HCT116 (cell line): ENCODE results near the gene RASGRF2. TPM values are rescaled to one million over a fixed set of nuclear protein-coding genes. Genes with fewer than 3 reads are reported as not detected.

Experiments used
- ATAC-seq: fragments of 200-7000 bp; cut with Tn5 transposase; 2 replicates; pipeline ENCODE4 v1.9.1; 2020; ENCODE audit warnings: mild to moderate bottlenecking, moderate library complexity
- BruUV-seq: library from RNA; stranded (reverse); fragments of 400-500 nt; replicated peaks from 2 replicates; lab custom pipeline; 2021; lab: Mats Ljungman, UMichigan
- CTCF ChIA-PET: fragments of 300-600 bp; sonication (Branson Sonifier 250); formaldehyde crosslinking; loops from one replicate; lab custom pipeline; 2021; ENCODE audit warnings: antibody characterized with exemption; lab: Charles Lee
- POLR2A ChIA-PET: fragments of 300-600, 350-600 bp; sonication (Branson Sonifier 250); formaldehyde crosslinking; loops from one replicate; lab custom pipeline; 2021; ENCODE audit warnings: antibody characterized with exemption; lab: Charles Lee
- RAD21 ChIA-PET, 2 experiments: fragments of 300-600 bp; sonication (Branson Sonifier 250); formaldehyde crosslinking; loops; one replicate each; lab custom pipeline; 2023; ENCODE audit warnings: low total read pairs in 2 of 2; ENCODE audit not compliant: uncharacterized antibody in 2 of 2, unreplicated experiment in 2 of 2, low non-redundant PET in 1 of 2; lab: Charles Lee
- DNase-seq: peaks from one replicate; pipeline ENCODE4 v3.0.0-alpha.2; 2010; ENCODE audit warnings: low read depth, low spot score
- H2AFZ ChIP-seq: fragments of 200-600 bp; shearing (Covaris generic), sonication (generic); 2 replicates; pipeline ENCODE4 v1.6.1; 2017; ENCODE audit warnings: low read depth, mixed run types, mixed read lengths, antibody characterized with exemption, low read length; ENCODE audit not compliant: poor library complexity, severe bottlenecking
- H3K27ac ChIP-seq: 2 replicates; pipeline ENCODE4 v1.5.1; 2012; ENCODE audit warnings: low read depth, low read length
- H3K27me3 ChIP-seq: fragments of 200-600 bp; sonication (generic); 2 replicates; pipeline ENCODE4 v1.6.1; 2016; ENCODE audit warnings: mixed run types, low read length, mixed read lengths; ENCODE audit not compliant: insufficient read depth
- H3K36me3 ChIP-seq, 2 experiments: fragments of 200-500 bp in 1 of 2; fragments of 200-600 bp in 1 of 2; sonication (Bioruptor generic) in 1 of 2; sonication (generic) in 1 of 2; 2 replicates each; pipeline versions ENCODE4 v1.5.1 to v1.6.1; 2014 to 2016; ENCODE audit warnings: low read length in 2 of 2, inconsistent platforms in 1 of 2, mixed read lengths in 1 of 2, mixed run types in 1 of 2; ENCODE audit not compliant: insufficient read depth in 2 of 2, control insufficient read depth in 1 of 2
- H3K4me1 ChIP-seq, 2 experiments: fragments of 200-600 bp in 1 of 2; sonication (generic) in 1 of 2; 2 replicates each; pipeline versions ENCODE4 v1.5.1 to v1.6.1; 2012 to 2017; ENCODE audit warnings: low read length in 2 of 2, inconsistent platforms in 1 of 2, mild to moderate bottlenecking in 1 of 2, mixed read lengths in 1 of 2, mixed run types in 1 of 2, moderate library complexity in 1 of 2; ENCODE audit not compliant: insufficient read depth in 2 of 2, control insufficient read depth in 1 of 2
- H3K4me2 ChIP-seq: fragments of 200-600 bp; sonication (generic); 2 replicates; pipeline ENCODE4 v1.6.1; 2017; ENCODE audit warnings: mixed run types, low read length, mixed read lengths
- H3K4me3 ChIP-seq, 2 experiments: fragments of 200-600 bp in 1 of 2; sonication (generic) in 1 of 2; replicated peaks in 1 of 2; 2 replicates each; pipeline ENCODE4 v1.5.1; 2011 to 2016; ENCODE audit warnings: low read length in 2 of 2, control low read depth in 1 of 2, low read depth in 1 of 2, mild to moderate bottlenecking in 1 of 2, mixed read lengths in 1 of 2, mixed run types in 1 of 2
- H3K79me2 ChIP-seq: fragments of 200-600 bp; sonication (generic); 2 replicates; pipeline ENCODE4 v1.6.1; 2017; ENCODE audit warnings: mild to moderate bottlenecking, mixed run types, low read length, moderate library complexity, mixed read lengths; ENCODE audit not compliant: insufficient read depth
- H3K9ac ChIP-seq: fragments of 200-600 bp; sonication (generic); 2 replicates; pipeline ENCODE4 v1.6.1; 2016; ENCODE audit warnings: low read length, mixed read lengths
- H3K9me2 ChIP-seq: fragments of 200-600 bp; sonication (generic), shearing (Covaris generic); 2 replicates; pipeline ENCODE4 v1.6.1; 2017; ENCODE audit warnings: mixed run types, mild to moderate bottlenecking, moderate library complexity; ENCODE audit not compliant: insufficient read depth
- H3K9me3 ChIP-seq, 2 experiments: fragments of 200-500 bp in 1 of 2; fragments of 200-600 bp in 1 of 2; sonication (Bioruptor generic) in 1 of 2; sonication (generic) in 1 of 2; 2 replicates each; pipeline ENCODE4 v1.6.1; 2014 to 2017; ENCODE audit warnings: low read length in 2 of 2, mixed read lengths in 2 of 2, inconsistent platforms in 1 of 2, low read depth in 1 of 2, mild to moderate bottlenecking in 1 of 2, mixed run types in 1 of 2, moderate library complexity in 1 of 2; ENCODE audit not compliant: control insufficient read depth in 1 of 2, insufficient read depth in 1 of 2
- H4K20me1 ChIP-seq: fragments of 200-600 bp; sonication (generic), shearing (Covaris generic); 2 replicates; pipeline ENCODE4 v1.6.1; 2017; ENCODE audit warnings: mixed run types, mild to moderate bottlenecking, moderate library complexity; ENCODE audit not compliant: insufficient read depth
- ATF3 ChIP-seq: IDR thresholded peaks from 2 replicates; pipeline ENCODE4 v1.6.1; 2012
- CBX3 ChIP-seq: IDR thresholded peaks from 2 replicates; pipeline ENCODE4 v1.6.1; 2012; ENCODE audit warnings: low read depth
- CEBPB ChIP-seq: IDR thresholded peaks from 2 replicates; pipeline ENCODE4 v1.6.1; 2012; ENCODE audit warnings: low read depth
- EGR1 ChIP-seq: IDR thresholded peaks from 2 replicates; pipeline ENCODE4 v1.6.1; 2012; ENCODE audit warnings: low read depth
- EZH2 ChIP-seq: fragments of 200-600 bp; sonication (generic); IDR thresholded peaks from 2 replicates; pipeline ENCODE4 v1.6.1; 2017; ENCODE audit warnings: antibody characterized with exemption, mixed run types
- FOSL1 ChIP-seq: IDR thresholded peaks from 2 replicates; pipeline ENCODE4 v1.6.1; 2012; ENCODE audit warnings: low read depth
- JUND ChIP-seq: IDR thresholded peaks from 2 replicates; pipeline ENCODE4 v1.6.1; 2012
- MAX ChIP-seq: IDR thresholded peaks from 2 replicates; pipeline ENCODE4 v1.6.1; 2012
- POLR2A ChIP-seq: IDR thresholded peaks from 2 replicates; pipeline ENCODE4 v1.7.0; 2011; ENCODE audit warnings: borderline replicate concordance; ENCODE audit not compliant: insufficient read depth, insufficient read length; ENCODE audit errors: extremely low read depth
- POLR2AphosphoS5 ChIP-seq: IDR thresholded peaks from 2 replicates; pipeline ENCODE4 v1.6.1; 2011; ENCODE audit warnings: mild to moderate bottlenecking, low read depth, low read length, moderate library complexity
- RAD21 ChIP-seq: IDR thresholded peaks from 2 replicates; pipeline ENCODE4 v1.6.1; 2012; ENCODE audit warnings: low read depth, mild to moderate bottlenecking
- SIN3A ChIP-seq: IDR thresholded peaks from 2 replicates; pipeline ENCODE4 v1.6.1; 2012; ENCODE audit warnings: low read depth
- SP1 ChIP-seq: IDR thresholded peaks from 2 replicates; pipeline ENCODE4 v1.6.1; 2012; ENCODE audit warnings: low read depth
- TCF7L2 ChIP-seq: IDR thresholded peaks from 2 replicates; pipeline ENCODE4 v1.7.0; 2011; ENCODE audit warnings: borderline replicate concordance, inconsistent platforms; ENCODE audit not compliant: insufficient read depth, insufficient read length; ENCODE audit errors: extremely low read depth
- YY1 ChIP-seq: IDR thresholded peaks from 2 replicates; pipeline ENCODE4 v1.6.1; 2011; ENCODE audit warnings: low read length, low read depth, moderate library complexity, mild to moderate bottlenecking; ENCODE audit not compliant: insufficient replicate concordance; ENCODE audit errors: extremely low read depth
- ZFX ChIP-seq: fragments of 450-650 bp; IDR thresholded peaks from 2 replicates; pipeline ENCODE4 v1.6.1; 2017
- ZNF274 ChIP-seq: fragments of 200-500 bp; sonication (Bioruptor generic); IDR thresholded peaks from 2 replicates; pipeline ENCODE4 v1.6.1; 2014; ENCODE audit warnings: mild to moderate bottlenecking, low read depth, low read length, inconsistent platforms
- intact Hi-C: fragments of 100-400 bp; cut with micrococcal nuclease; formaldehyde crosslinking; loops from 2 replicates; pipeline ENCODE4 v1.10.0; 2022
- total RNA-seq: library from RNA; stranded (reverse); gene quantifications from one replicate; pipeline ENCODE4 v1.2.1, GENCODE V29; 2021; ENCODE audit not compliant: unreplicated experiment

The RASGRF2 gene
- total RNA-seq, 1 experiment from 2014 or later: 0.05 TPM

- no peak overlapping the region for H3K4me3 ChIP-seq
- POLR2A ChIA-PET: no interaction called here
- no peaks in the 10 kb centered on the region for H3K79me2 ChIP-seq
These were observed 267.9 kb downstream of the RASGRF2 start for GRCh38 chr5:81228084-81228483.

GRCh38 chr5:81230416-81230815, 270.3 kb downstream of the RASGRF2 start:
- intact Hi-C loops: no loop called here

More at GRCh38 chr5:81228084-81228483, 267.9 kb downstream of the RASGRF2 start:
- Histone ChIP-seq H3K36me3 (no peaks in the 10 kb centered on the region), H3K9ac (no peak overlapping the region), H3K27ac (no peak overlapping the region), H3K4me2 (no peak overlapping the region)
- BruUV-seq: no TSS peak
- RAD21 ChIA-PET: no interaction called here
- no peak for TF ChIP-seq MAX
- TF ChIP-seq, all 23 proteins: peak for 0
- intact Hi-C loops: no loop called here
- DNase-seq (no peak), ATAC-seq (no peak)
- Histone ChIP-seq H4K20me1 (no peaks in the 10 kb centered on the region), H3K27me3 (no peaks in the 10 kb centered on the region), H2AFZ (no peak overlapping the region), H3K9me3 (no peaks in the 10 kb centered on the region), H3K4me1 (no peaks in the 10 kb centered on the region), H3K9me2 (no peaks in the 10 kb centered on the region)
- CTCF ChIA-PET: no interaction called here

More at GRCh38 chr5:81230416-81230815, 270.3 kb downstream of the RASGRF2 start:
- DNase-seq (no peak), ATAC-seq (no peak)
- H3K36me3 ChIP-seq: no peaks in the 10 kb centered on the region
- ChIA-PET CTCF (no interaction called here), RAD21 (no interaction called here), POLR2A (no interaction called here)
- H3K79me2 ChIP-seq: no peaks in the 10 kb centered on the region
- H3K9me2 ChIP-seq: no peaks in the 10 kb centered on the region
- H2AFZ ChIP-seq: no peak overlapping the region
- BruUV-seq: no TSS peak
- H3K9me3 ChIP-seq: no peaks in the 10 kb centered on the region
- TF ChIP-seq POLR2A (no peak), ZNF274 (no peak), CEBPB (no peak), RAD21 (no peak), CBX3 (no peak), POLR2AphosphoS5 (no peak), EGR1 (no peak), JUND (no peak), SP1 (no peak), ZFX (no peak), ATF3 (no peak), FOSL1 (no peak), TCF7L2 (no peak), SIN3A (no peak), YY1 (no peak), EZH2 (no peak)
- no peak overlapping the region for H3K4me2 ChIP-seq
- no peaks in the 10 kb centered on the region for H3K27me3 ChIP-seq
- H4K20me1 ChIP-seq: no peaks in the 10 kb centered on the region
- no peak overlapping the region for H3K4me3 ChIP-seq
- no peaks in the 10 kb centered on the region for H3K4me1 ChIP-seq
- H3K9ac ChIP-seq: no peak overlapping the region
- no peak overlapping the region for H3K27ac ChIP-seq
